ENCODE results near the gene KHDC1. TPM values are rescaled to one million over a fixed set of nuclear protein-coding genes. Genes with fewer than 3 reads are reported as not detected.

KHDC1 gene
- total and polyA plus RNA-seq, 9 donors = 1.3 to 4.6 (median 3.3) TPM

GRCh38 chr6:73207221-73207837 lies 55.7 kb downstream of the KHDC1 start:
- intact Hi-C loops (cut with DNase I) = no loop called here
- no peak for DNase-seq
- Histone ChIP-seq H3K4me1 (ENCODE audit: insufficient read depth) (no peaks in the 10 kb centered on the region), H3K27ac (no peak overlapping the region), H3K9me3 (no peaks in the 10 kb centered on the region), H3K36me3 (no peaks in the 10 kb centered on the region), H3K4me3 (no peak overlapping the region), H3K27me3 (no peaks in the 10 kb centered on the region)
- TF ChIP-seq CTCF (IDR thresholded peaks at IDR 0.05) = no peak
- no peak for TF ChIP-seq POLR2A (IDR thresholded peaks at IDR 0.05)
- TF ChIP-seq EP300 (IDR thresholded peaks at IDR 0.05) = no peak
- WGBS, 3 donors = 83 to 89% (median 84%) methylated on average over 3 of the region's 3 CpGs

GRCh38 chr6:73204252-73204651 lies 58.7 kb downstream of the KHDC1 start:
- DNase-seq = no peak
- WGBS, 3 donors = 72 to 79% (median 74%) methylated on average over 4 of the region's 4 CpGs
- intact Hi-C loops (cut with DNase I) = no loop called here
- no peak for TF ChIP-seq EP300 (IDR thresholded peaks at IDR 0.05)
- TF ChIP-seq POLR2A (IDR thresholded peaks at IDR 0.05) = no peak
- no peak for TF ChIP-seq CTCF (IDR thresholded peaks at IDR 0.05)
- Histone ChIP-seq H3K4me1 (ENCODE audit: insufficient read depth) (no peaks in the 10 kb centered on the region), H3K9me3 (no peaks in the 10 kb centered on the region), H3K27me3 (no peaks in the 10 kb centered on the region), H3K4me3 (no peak overlapping the region), H3K36me3 (no peaks in the 10 kb centered on the region), H3K27ac (no peak overlapping the region)

GRCh38 chr6:73203098-73203497 lies 59.9 kb downstream of the KHDC1 start:
- intact Hi-C loops (cut with DNase I) = no loop called here
- Histone ChIP-seq H3K36me3 (no peaks in the 10 kb centered on the region), H3K9me3 (no peaks in the 10 kb centered on the region), H3K27ac (no peak overlapping the region), H3K4me1 (ENCODE audit: insufficient read depth) (no peaks in the 10 kb centered on the region), H3K27me3 (no peaks in the 10 kb centered on the region), H3K4me3 (no peak overlapping the region)
- TF ChIP-seq EP300 (IDR thresholded peaks at IDR 0.05) (no peak), CTCF (IDR thresholded peaks at IDR 0.05) (no peak), POLR2A (IDR thresholded peaks at IDR 0.05) (no peak)
- DNase-seq = no peak
- 90 to 94% (median 92%) methylated on average over 1 of the region's 1 CpG for WGBS, 3 donors

GRCh38 chr6:73200735-73201134 lies 62.3 kb downstream of the KHDC1 start:
- Histone ChIP-seq H3K27me3 (no peaks in the 10 kb centered on the region), H3K4me3 (no peak overlapping the region), H3K4me1 (ENCODE audit: insufficient read depth) (no peaks in the 10 kb centered on the region), H3K27ac (no peak overlapping the region), H3K36me3 (no peaks in the 10 kb centered on the region), H3K9me3 (no peaks in the 10 kb centered on the region)
- WGBS, 3 donors = 76 to 87% (median 78%) methylated on average over 4 of the region's 4 CpGs
- no peak for DNase-seq
- intact Hi-C loops (cut with DNase I) = no loop called here
- TF ChIP-seq POLR2A (IDR thresholded peaks at IDR 0.05) = no peak
- no peak for TF ChIP-seq EP300 (IDR thresholded peaks at IDR 0.05)
- no peak for TF ChIP-seq CTCF (IDR thresholded peaks at IDR 0.05)
